Natural killer cell (primary cell): ENCODE data around the gene SH3GLB1. TPM values are rescaled to one million over a fixed set of nuclear protein-coding genes. Genes with fewer than 3 reads are reported as not detected.

Experiments used
- ATAC-seq, 3 donors: fragments of 150-1000 bp in 2 of 3; fragments of 200-7000 bp in 1 of 3; cut with Tn5 transposase; 1 replicate in 1 of 3; 2 replicates in 2 of 3; pipeline ENCODE4 v1.10.0; 2021; ENCODE audit warnings: mild to moderate bottlenecking in 2 of 3, moderate library complexity in 2 of 3
- DNase-seq, 2 donors: peaks; one replicate each; pipeline versions ENCODE4 v3.0.0 to v3.0.0-alpha.2; 2013 to 2021; ENCODE audit warnings: mixed read lengths in 1 of 2
- H3K27ac ChIP-seq: one replicate; pipeline ENCODE4 v1.5.1; 2013; ENCODE audit warnings: mild to moderate bottlenecking, low read length
- H3K27me3 ChIP-seq: one replicate; pipeline ENCODE4 v1.6.1; 2013; ENCODE audit warnings: low read length; ENCODE audit not compliant: control insufficient read depth, insufficient read depth
- H3K36me3 ChIP-seq: one replicate; pipeline ENCODE4 v1.6.1; 2013; ENCODE audit warnings: low read length; ENCODE audit not compliant: control insufficient read depth, insufficient read depth
- H3K4me1 ChIP-seq: one replicate; pipeline ENCODE4 v1.6.1; 2013; ENCODE audit warnings: low read length; ENCODE audit not compliant: control insufficient read depth, insufficient read depth
- H3K4me3 ChIP-seq: one replicate; pipeline ENCODE4 v1.5.1; 2013; ENCODE audit warnings: low read length
- H3K9me3 ChIP-seq: one replicate; pipeline ENCODE4 v1.6.1; 2013; ENCODE audit warnings: low read length; ENCODE audit not compliant: control insufficient read depth, insufficient read depth
- H3K27ac Mint-ChIP-seq, 2 donors: one replicate each; pipeline ENCODE4 v1.8.0; 2022; ENCODE audit warnings: mild to moderate bottlenecking in 2 of 2, mixed read lengths in 2 of 2, moderate library complexity in 1 of 2
- H3K27me3 Mint-ChIP-seq, 2 donors: one replicate each; pipeline ENCODE4 v1.8.0; 2022; ENCODE audit warnings: low read depth in 2 of 2, mixed read lengths in 2 of 2
- H3K36me3 Mint-ChIP-seq: one replicate; pipeline ENCODE4 v1.8.0; 2022; ENCODE audit warnings: mixed read lengths
- H3K4me1 Mint-ChIP-seq, 2 donors: one replicate each; pipeline ENCODE4 v1.8.0; 2022; ENCODE audit warnings: mixed read lengths in 2 of 2
- H3K4me3 Mint-ChIP-seq: one replicate; pipeline ENCODE4 v1.8.0; 2022; ENCODE audit warnings: mild to moderate bottlenecking, moderate library complexity, mixed read lengths
- H3K9me3 Mint-ChIP-seq, 2 donors: one replicate each; pipeline ENCODE4 v1.8.0; 2022; ENCODE audit warnings: mixed read lengths in 2 of 2
- CTCF ChIP-seq: fragments of 200-600 bp; IDR thresholded peaks from one replicate; pipeline ENCODE4 v1.8.0; 2022; ENCODE audit warnings: antibody characterized with exemption
- WGBS: methylation state at CpG from one replicate; pipeline ENCODE4 v1.1.7; 2013; ENCODE audit warnings: missing lambda C conversion rate; ENCODE audit not compliant: insufficient coverage; 5-methylcytosine and 5-hydroxymethylcytosine counted together
- intact Hi-C: fragments of 100-400 bp; cut with micrococcal nuclease; formaldehyde crosslinking; loops from one replicate; pipeline ENCODE4 v1.14.2; 2022
- total RNA-seq, 4 donors: library from RNA; stranded (reverse); fragments of 120-200 nt in 1 of 4; gene quantifications; one replicate each; pipeline versions ENCODE4 v1.2.3 to v1.2.4, GENCODE V29; 2013 to 2022

The SH3GLB1 gene
- total RNA-seq, 3 donors from 2014 or later (not counting 1 experiment from before 2014, with no cell fraction given), result 98.1 to 114 (median 109) TPM

GRCh38 chr1:86778569-86779239 lies 74.3 kb downstream of the SH3GLB1 start:
- no peaks in the 10 kb centered on the region for H3K36me3 ChIP-seq
- TF ChIP-seq CTCF, result no peak
- no peaks in the 10 kb centered on the region for H3K9me3 Mint-ChIP-seq
- H3K27me3 Mint-ChIP-seq, result peaks cover 3 to 16% of the 10 kb centered on the region in 2 donors
- no peak for DNase-seq
- no peak overlapping the region for H3K27ac Mint-ChIP-seq
- WGBS, result 89% methylated on average over 2 of the region's 2 CpGs
- peaks cover 8 to 9% of the 10 kb centered on the region in 2 donors for H3K4me1 Mint-ChIP-seq
- no peak overlapping the region for H3K4me3 ChIP-seq
- H3K4me3 Mint-ChIP-seq, result no peak overlapping the region
- H3K36me3 Mint-ChIP-seq, result no peaks in the 10 kb centered on the region
- H3K4me1 ChIP-seq, result peaks cover 5% of the 10 kb centered on the region
- H3K9me3 ChIP-seq, result no peaks in the 10 kb centered on the region
- no peak overlapping the region for H3K27ac ChIP-seq
- intact Hi-C loops, result no loop called here
- H3K27me3 ChIP-seq, result no peaks in the 10 kb centered on the region
- no peak for ATAC-seq

DNA sequence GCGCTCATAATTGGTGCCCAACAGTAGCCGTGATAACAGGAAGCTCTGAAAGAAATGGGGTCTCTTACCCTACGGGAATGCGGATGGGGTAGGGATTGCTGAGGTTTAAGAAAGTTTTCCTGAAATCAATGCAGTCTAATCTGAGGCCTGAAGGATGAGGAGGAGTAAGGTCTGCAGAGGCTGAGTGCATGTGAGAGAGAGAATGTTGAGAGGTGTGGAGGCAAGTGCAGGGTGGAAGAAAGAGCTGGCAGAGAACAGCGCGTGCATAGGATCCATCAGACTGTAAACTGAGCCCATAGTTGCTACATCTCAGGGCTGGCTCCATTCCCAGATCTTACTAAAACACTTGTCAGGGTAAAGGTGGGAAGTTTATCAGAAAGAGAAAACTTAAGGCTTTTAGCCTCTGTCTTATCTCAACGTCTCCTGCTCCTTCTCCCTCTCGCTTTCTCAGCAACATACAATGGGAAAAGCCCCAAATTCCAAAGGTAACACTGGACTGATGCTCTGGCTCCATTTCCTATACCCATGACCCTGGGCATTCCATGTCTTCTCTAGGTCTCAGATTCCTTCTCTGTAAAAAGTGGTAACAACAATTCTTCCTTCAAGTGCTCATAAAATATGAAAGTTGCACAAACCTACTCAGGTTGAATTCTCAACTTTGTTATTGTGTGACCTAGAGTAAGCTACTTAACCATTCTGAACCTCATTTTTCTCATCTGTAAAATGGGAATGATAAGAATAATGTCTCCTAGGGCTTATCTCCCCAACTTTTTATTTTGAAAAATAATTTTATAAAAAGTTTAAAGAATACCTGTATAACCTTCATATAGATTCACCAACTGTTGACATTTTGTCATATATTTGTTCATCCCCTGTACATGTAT lies 75.2 kb downstream of the SH3GLB1 start:
- no peak for DNase-seq

DNA sequence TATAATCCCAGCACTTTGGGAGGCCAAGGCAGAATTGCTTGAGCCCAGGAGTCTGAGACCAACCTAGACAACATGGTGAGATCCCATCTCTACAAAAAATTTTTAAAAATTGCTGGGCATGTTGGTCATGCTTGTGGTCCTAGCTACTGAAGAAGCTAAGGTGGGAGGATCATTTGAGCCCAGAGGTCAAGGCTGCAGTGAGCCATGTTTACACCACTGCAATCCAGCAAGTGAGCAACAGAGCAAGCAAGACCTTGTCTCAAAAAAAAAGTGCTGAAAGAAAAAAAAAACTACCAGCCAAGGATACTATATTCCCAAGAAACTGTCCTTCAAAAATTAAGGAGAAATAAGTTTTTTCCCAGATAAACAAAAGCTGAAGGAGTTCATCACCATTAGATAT lies 78.1 kb downstream of the SH3GLB1 start:
- H3K4me3 ChIP-seq, result no peak overlapping the region
- H3K27ac ChIP-seq, result no peak overlapping the region
- Mint-ChIP-seq H3K27ac (no peak overlapping the region), H3K27me3 (peaks cover 0 to 16% of the 10 kb centered on the region in 2 donors), H3K4me1 (no peaks in the 10 kb centered on the region), H3K4me3 (no peak overlapping the region), H3K36me3 (no peaks in the 10 kb centered on the region), H3K9me3 (no peaks in the 10 kb centered on the region)
- intact Hi-C loops, result no loop called here
- H3K9me3 ChIP-seq, result no peaks in the 10 kb centered on the region
- ATAC-seq, result no peak
- H3K36me3 ChIP-seq, result no peaks in the 10 kb centered on the region
- no peaks in the 10 kb centered on the region for H3K27me3 ChIP-seq
- DNase-seq, result no peak
- TF ChIP-seq CTCF, result no peak
- H3K4me1 ChIP-seq, result no peaks in the 10 kb centered on the region

More for the DNA sequence above, 75.2 kb downstream of the SH3GLB1 start:
- H3K27ac ChIP-seq, result no peak overlapping the region
- no peaks in the 10 kb centered on the region for H3K9me3 ChIP-seq
- intact Hi-C loops, result no loop called here
- WGBS, result 98% methylated on average over 8 of the region's 8 CpGs
- peaks cover 0 to 16% of the 10 kb centered on the region in 2 donors for H3K27me3 Mint-ChIP-seq
- H3K4me1 ChIP-seq, result no peaks in the 10 kb centered on the region
- H3K36me3 Mint-ChIP-seq, result no peaks in the 10 kb centered on the region
- ATAC-seq, result no peak
- no peaks in the 10 kb centered on the region for H3K9me3 Mint-ChIP-seq
- H3K4me1 Mint-ChIP-seq, result peaks cover 0 to under 1% of the 10 kb centered on the region in 2 donors
- TF ChIP-seq CTCF, result no peak
- H3K27ac Mint-ChIP-seq, result no peak overlapping the region
- no peaks in the 10 kb centered on the region for H3K36me3 ChIP-seq
- H3K27me3 ChIP-seq, result no peaks in the 10 kb centered on the region
- H3K4me3 Mint-ChIP-seq, result no peak overlapping the region
- no peak overlapping the region for H3K4me3 ChIP-seq
